Mucosa of descending colon (tissue), 3 donors: ENCODE results near the gene LYPD6. TPM values are rescaled to one million over a fixed set of nuclear protein-coding genes. Genes with fewer than 3 reads are reported as not detected.

Experiments
- ATAC-seq: fragments of 200-7000 bp; cut with Tn5 transposase; one replicate; pipeline ENCODE4 v1.9.1; 2020; ENCODE audit warnings: mild to moderate bottlenecking, moderate library complexity
- DNase-seq, 3 donors: peaks; one replicate each; pipeline ENCODE4 v3.0.0-alpha.2; 2020
- H3K36me3 ChIP-seq: fragments of 200-600 bp; one replicate; pipeline ENCODE4 v1.8.0; 2021; ENCODE audit warnings: low read depth, mild to moderate bottlenecking
- H3K4me1 ChIP-seq: fragments of 200-600 bp; one replicate; pipeline ENCODE4 v1.8.0; 2021; ENCODE audit warnings: low read depth, mild to moderate bottlenecking
- H3K4me3 ChIP-seq: fragments of 200-600 bp; one replicate; pipeline ENCODE4 v1.8.0; 2021; ENCODE audit warnings: mild to moderate bottlenecking
- H3K9me3 ChIP-seq: fragments of 200-600 bp; one replicate; pipeline ENCODE4 v1.8.0; 2021; ENCODE audit warnings: mild to moderate bottlenecking
- CTCF ChIP-seq: fragments of 200-600 bp; IDR thresholded peaks from one replicate; pipeline ENCODE4 v1.8.0; 2022; ENCODE audit warnings: antibody characterized with exemption, mild to moderate bottlenecking
- intact Hi-C, 2 donors: fragments of 100-400 bp; cut with DNase I in 1 of 2; cut with micrococcal nuclease in 1 of 2; formaldehyde crosslinking; loops; one replicate each; pipeline versions ENCODE4 v1.11.0 to v1.11.1; 2022; cut with DNase I, micrococcal nuclease
- total RNA-seq, 3 donors: library from RNA; stranded (reverse); fragmentation: NEBNext Ultra II Directional in 2 of 3; extraction: Animal tissue kit (Norgen Biotek cat#: 25700) in 2 of 3; gene quantifications; one replicate each; pipeline versions ENCODE4 v1.2.1 to v1.2.4, GENCODE V29; 2021 to 2023
- donor health status: DM: no; HTN: no; CAD: no; lungs with moderate emphysema.
- donor health status: DM: no; HTN: no; CAD: no.
- donor health status: DM: no; HTN: yes; CAD: no.

The LYPD6 gene
- total RNA-seq, 3 donors from 2014 or later, result 2.0 to 2.4 (median 2.2) TPM

GRCh38 chr2:149421791-149422190 is 91.4 kb downstream of the LYPD6 start:
- Histone ChIP-seq H3K36me3 (no peaks in the 10 kb centered on the region), H3K4me3 (no peak overlapping the region), H3K9me3 (no peaks in the 10 kb centered on the region), H3K4me1 (peaks cover 5% of the 10 kb centered on the region)
- DNase-seq (no peak), ATAC-seq (no peak)
- no peak for TF ChIP-seq CTCF
- intact Hi-C loops, result no loop called here

- peak; percentile 45 for ATAC-seq
- H3K4me3 ChIP-seq, result no peak overlapping the region
- no peaks in the 10 kb centered on the region for H3K36me3 ChIP-seq
- H3K9me3 ChIP-seq, result no peaks in the 10 kb centered on the region
- DNase-seq, result peak in 1 of 3 donors; percentile 11
- H3K4me1 ChIP-seq, result peaks cover 5% of the 10 kb centered on the region
- no peak for TF ChIP-seq CTCF
- intact Hi-C loops, result no loop called here
Measured at GRCh38 chr2:149422337-149422990, 92.1 kb downstream of the LYPD6 start.

GRCh38 chr2:149422991-149423338 is 92.6 kb downstream of the LYPD6 start:
- Histone ChIP-seq H3K36me3 (no peaks in the 10 kb centered on the region), H3K4me1 (peaks cover 5% of the 10 kb centered on the region), H3K4me3 (no peak overlapping the region), H3K9me3 (no peaks in the 10 kb centered on the region)
- ATAC-seq (no peak), DNase-seq (no peak)
- intact Hi-C loops, result no loop called here
- no peak for TF ChIP-seq CTCF

- DNase-seq (no peak), ATAC-seq (no peak)
- Histone ChIP-seq H3K9me3 (no peaks in the 10 kb centered on the region), H3K4me3 (no peak overlapping the region), H3K36me3 (no peaks in the 10 kb centered on the region), H3K4me1 (peaks cover 5% of the 10 kb centered on the region)
- no peak for TF ChIP-seq CTCF
- intact Hi-C loops, result no loop called here
Measured at GRCh38 chr2:149423630-149424029, 93.2 kb downstream of the LYPD6 start.

- intact Hi-C loops, result no loop called here
- no peak for DNase-seq
- no peak overlapping the region for H3K4me3 ChIP-seq
- H3K36me3 ChIP-seq, result no peaks in the 10 kb centered on the region
- ATAC-seq, result no peak
- no peak for TF ChIP-seq CTCF
- H3K4me1 ChIP-seq, result no peaks in the 10 kb centered on the region
- peaks cover 5% of the 10 kb centered on the region for H3K9me3 ChIP-seq
Measured at GRCh38 chr2:149427387-149427786, 97.0 kb downstream of the LYPD6 start.

- no peak for TF ChIP-seq CTCF
- Histone ChIP-seq H3K4me1 (no peaks in the 10 kb centered on the region), H3K4me3 (no peak overlapping the region), H3K36me3 (no peaks in the 10 kb centered on the region), H3K9me3 (peaks cover 5% of the 10 kb centered on the region)
- ATAC-seq, result no peak
- no peak for DNase-seq
- intact Hi-C loops, result no loop called here
Measured at GRCh38 chr2:149428783-149429182, 98.4 kb downstream of the LYPD6 start.
